Astrocyte (in vitro differentiated cells and primary cell): ENCODE results near the gene CPA5. TPM values are rescaled to one million over a fixed set of nuclear protein-coding genes. Genes with fewer than 3 reads are reported as not detected.
A peak's percentile ranks its signal among the peaks of the same experiment; 100 is the strongest.

Experiments
- DNase-seq: peaks from one replicate; pipeline ENCODE4 v3.0.0-alpha.2; 2010; ENCODE audit warnings: low read depth
- FAIRE-seq: peaks from 2 replicates; lab custom pipeline; 2011; peaks lifted over from hg19 to GRCh38; lab: Jason Lieb, UNC
- H2AFZ ChIP-seq: 2 replicates; pipeline ENCODE4 v1.6.0; 2012; ENCODE audit warnings: low read depth, low read length, inconsistent platforms
- H3K27ac ChIP-seq: 2 replicates; pipeline ENCODE4 v1.5.1; 2011; ENCODE audit warnings: low read depth, low read length, inconsistent platforms
- H3K27me3 ChIP-seq: 2 replicates; pipeline ENCODE4 v1.6.0; 2011; ENCODE audit warnings: low read length, inconsistent platforms; ENCODE audit not compliant: insufficient read depth
- H3K36me3 ChIP-seq: 2 replicates; pipeline ENCODE4 v1.5.1; 2011; ENCODE audit warnings: low read length, inconsistent platforms; ENCODE audit not compliant: insufficient read depth
- H3K4me1 ChIP-seq: 2 replicates; pipeline ENCODE4 v1.5.1; 2011; ENCODE audit warnings: low read length, inconsistent platforms; ENCODE audit not compliant: insufficient read depth
- H3K4me2 ChIP-seq: 2 replicates; pipeline ENCODE4 v1.6.0; 2012; ENCODE audit warnings: low read length, inconsistent platforms
- H3K4me3 ChIP-seq: 2 replicates; pipeline ENCODE4 v1.5.1; 2011; ENCODE audit warnings: low read depth, mild to moderate bottlenecking, low read length, inconsistent platforms; ENCODE audit not compliant: insufficient read depth
- H3K79me2 ChIP-seq: 2 replicates; pipeline ENCODE4 v1.6.0; 2012; ENCODE audit warnings: mild to moderate bottlenecking, low read length, inconsistent platforms; ENCODE audit not compliant: insufficient read depth
- H3K9ac ChIP-seq: 2 replicates; pipeline ENCODE4 v1.6.0; 2012; ENCODE audit warnings: mild to moderate bottlenecking, low read length, inconsistent platforms
- H3K9me3 ChIP-seq: 2 replicates; pipeline ENCODE4 v1.5.1; 2012; ENCODE audit warnings: low read depth, mild to moderate bottlenecking, low read length, inconsistent platforms; ENCODE audit not compliant: insufficient read depth
- H4K20me1 ChIP-seq: 2 replicates; pipeline ENCODE4 v1.6.0; 2012; ENCODE audit warnings: low read length, inconsistent platforms; ENCODE audit not compliant: insufficient read depth
- H3K27ac Mint-ChIP-seq: one replicate; pipeline ENCODE4 v1.8.0; 2021; ENCODE audit warnings: mild to moderate bottlenecking, mixed read lengths; ENCODE audit not compliant: unreplicated experiment
- H3K27me3 Mint-ChIP-seq: one replicate; pipeline ENCODE4 v1.8.0; 2021; ENCODE audit warnings: low read depth, mixed read lengths; ENCODE audit not compliant: unreplicated experiment
- H3K36me3 Mint-ChIP-seq: one replicate; pipeline ENCODE4 v1.8.0; 2021; ENCODE audit warnings: low read depth, mixed read lengths; ENCODE audit not compliant: unreplicated experiment
- H3K4me1 Mint-ChIP-seq: one replicate; pipeline ENCODE4 v1.8.0; 2021; ENCODE audit warnings: low read depth, mixed read lengths; ENCODE audit not compliant: unreplicated experiment
- H3K4me3 Mint-ChIP-seq: one replicate; pipeline ENCODE4 v1.8.0; 2021; ENCODE audit warnings: mild to moderate bottlenecking, moderate library complexity, mixed read lengths; ENCODE audit not compliant: unreplicated experiment
- H3K9me3 Mint-ChIP-seq: one replicate; pipeline ENCODE4 v1.8.0; 2021; ENCODE audit warnings: mild to moderate bottlenecking, mixed read lengths; ENCODE audit not compliant: unreplicated experiment
- EZH2 ChIP-seq: IDR thresholded peaks from 2 replicates; pipeline ENCODE4 v1.6.1; 2012; ENCODE audit warnings: mild to moderate bottlenecking, low read length, inconsistent platforms; ENCODE audit not compliant: insufficient read depth
- total RNA-seq: library from RNA; stranded (reverse); gene quantifications from 2 replicates; pipeline ENCODE4 v1.2.1, GENCODE V29; 2021
- TF ChIP-seq, protein P1 (sequence below): IDR thresholded peaks from 2 replicates; pipeline ENCODE4 v1.5.1; 2011; ENCODE audit warnings: low read depth, mild to moderate bottlenecking, inconsistent platforms, low read length, moderate library complexity; ENCODE audit not compliant: insufficient read depth

Gene CPA5
- total RNA-seq, 1 donor from 2014 or later: not detected

- H3K36me3 Mint-ChIP-seq: no peaks in the 10 kb centered on the region
- Histone ChIP-seq H3K27me3 (no peaks in the 10 kb centered on the region), H2AFZ (no peak overlapping the region), H3K4me3 (no peak overlapping the region), H3K79me2 (no peaks in the 10 kb centered on the region), H3K9me3 (no peaks in the 10 kb centered on the region), H4K20me1 (no peaks in the 10 kb centered on the region), H3K4me1 (no peaks in the 10 kb centered on the region), H3K4me2 (no peak overlapping the region), H3K36me3 (no peaks in the 10 kb centered on the region), H3K9ac (no peak overlapping the region), H3K27ac (no peak overlapping the region)
- H3K27ac Mint-ChIP-seq: no peak overlapping the region
- no peak overlapping the region for H3K4me3 Mint-ChIP-seq
- H3K9me3 Mint-ChIP-seq: no peaks in the 10 kb centered on the region
- FAIRE-seq (peak; percentile 34), DNase-seq (no peak)
- peaks cover 3% of the 10 kb centered on the region for H3K27me3 Mint-ChIP-seq
- peaks cover 8% of the 10 kb centered on the region for H3K4me1 Mint-ChIP-seq
- TF ChIP-seq, protein P1, sequence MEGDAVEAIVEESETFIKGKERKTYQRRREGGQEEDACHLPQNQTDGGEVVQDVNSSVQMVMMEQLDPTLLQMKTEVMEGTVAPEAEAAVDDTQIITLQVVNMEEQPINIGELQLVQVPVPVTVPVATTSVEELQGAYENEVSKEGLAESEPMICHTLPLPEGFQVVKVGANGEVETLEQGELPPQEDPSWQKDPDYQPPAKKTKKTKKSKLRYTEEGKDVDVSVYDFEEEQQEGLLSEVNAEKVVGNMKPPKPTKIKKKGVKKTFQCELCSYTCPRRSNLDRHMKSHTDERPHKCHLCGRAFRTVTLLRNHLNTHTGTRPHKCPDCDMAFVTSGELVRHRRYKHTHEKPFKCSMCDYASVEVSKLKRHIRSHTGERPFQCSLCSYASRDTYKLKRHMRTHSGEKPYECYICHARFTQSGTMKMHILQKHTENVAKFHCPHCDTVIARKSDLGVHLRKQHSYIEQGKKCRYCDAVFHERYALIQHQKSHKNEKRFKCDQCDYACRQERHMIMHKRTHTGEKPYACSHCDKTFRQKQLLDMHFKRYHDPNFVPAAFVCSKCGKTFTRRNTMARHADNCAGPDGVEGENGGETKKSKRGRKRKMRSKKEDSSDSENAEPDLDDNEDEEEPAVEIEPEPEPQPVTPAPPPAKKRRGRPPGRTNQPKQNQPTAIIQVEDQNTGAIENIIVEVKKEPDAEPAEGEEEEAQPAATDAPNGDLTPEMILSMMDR: no peak
- TF ChIP-seq EZH2: no peak
These were observed 1.8 kb upstream of the CPA5 start for GRCh38 chr7:130342701-130343380.

DNA sequence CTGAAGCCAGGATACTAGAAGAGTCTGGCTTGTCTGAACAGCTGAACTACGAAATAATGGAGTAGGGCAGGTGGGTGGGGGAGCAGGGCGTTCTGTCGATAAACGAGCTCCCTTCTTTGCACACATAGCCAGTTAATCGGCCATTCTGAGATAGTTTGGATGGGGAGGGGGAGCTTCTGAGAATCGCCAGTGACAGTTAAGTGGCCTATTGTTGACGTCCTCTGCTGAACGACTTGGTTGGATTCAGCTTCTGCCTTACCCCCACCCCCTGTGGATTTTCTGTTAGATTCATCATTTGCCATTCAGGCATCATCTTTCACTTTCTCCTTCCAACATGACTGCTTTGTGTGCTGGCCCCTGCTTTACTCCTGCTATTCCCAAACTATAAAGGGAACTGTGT lies 520 bp downstream of the CPA5 start:
- H3K9me3 ChIP-seq: no peaks in the 10 kb centered on the region
- TF ChIP-seq EZH2: no peak
- TF ChIP-seq, protein P1: no peak
- no peak overlapping the region for H3K4me3 Mint-ChIP-seq
- no peak overlapping the region for H3K27ac Mint-ChIP-seq
- H3K9me3 Mint-ChIP-seq: no peaks in the 10 kb centered on the region
- no peaks in the 10 kb centered on the region for H3K36me3 ChIP-seq
- H3K4me1 ChIP-seq: no peaks in the 10 kb centered on the region
- no peaks in the 10 kb centered on the region for H3K79me2 ChIP-seq
- H3K27me3 Mint-ChIP-seq: peaks cover 8% of the 10 kb centered on the region
- peak overlapping the region; percentile 7 for H3K9ac ChIP-seq
- no peaks in the 10 kb centered on the region for H3K36me3 Mint-ChIP-seq
- peak overlapping the region; percentile 58 for H2AFZ ChIP-seq
- H3K27ac ChIP-seq: no peak overlapping the region
- H3K4me3 ChIP-seq: peak overlapping the region; percentile 30
- no peaks in the 10 kb centered on the region for H4K20me1 ChIP-seq
- peak overlapping the region; percentile 73 for H3K4me2 ChIP-seq
- FAIRE-seq (no peak), DNase-seq (no peak)
- no peaks in the 10 kb centered on the region for H3K27me3 ChIP-seq
- peaks cover 8% of the 10 kb centered on the region for H3K4me1 Mint-ChIP-seq

DNA sequence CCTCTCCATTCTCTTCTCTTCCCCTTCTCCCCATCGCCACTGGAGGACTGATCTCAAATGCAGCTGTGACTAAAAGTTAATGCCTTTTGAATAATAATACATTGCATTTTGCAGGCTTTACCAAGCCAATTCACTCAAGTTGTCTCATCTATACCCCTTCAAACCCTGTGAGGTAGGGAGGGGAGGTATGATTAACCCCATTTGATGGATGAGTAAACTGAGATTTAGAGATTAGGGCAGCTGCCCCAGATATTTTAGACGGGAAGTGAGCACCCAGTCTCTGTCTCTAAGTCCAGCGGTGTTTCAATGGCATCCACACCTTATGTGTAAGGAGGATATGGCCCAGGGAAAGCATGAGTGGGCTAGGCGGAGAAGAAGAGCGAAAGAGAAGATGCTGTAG lies 1.1 kb downstream of the CPA5 start:
- FAIRE-seq: no peak
- no peak overlapping the region for H3K27ac ChIP-seq
- no peaks in the 10 kb centered on the region for H3K9me3 ChIP-seq
- no peak overlapping the region for H2AFZ ChIP-seq
- no peaks in the 10 kb centered on the region for H3K9me3 Mint-ChIP-seq
- no peak overlapping the region for H3K4me3 Mint-ChIP-seq
- no peak overlapping the region for H3K27ac Mint-ChIP-seq
- H3K27me3 ChIP-seq: no peaks in the 10 kb centered on the region
- H3K4me1 ChIP-seq: peaks cover 4% of the 10 kb centered on the region
- TF ChIP-seq EZH2: no peak
- TF ChIP-seq, protein P1: no peak
- no peaks in the 10 kb centered on the region for H3K36me3 ChIP-seq
- H3K4me2 ChIP-seq: no peak overlapping the region
- H3K9ac ChIP-seq: no peak overlapping the region
- no peaks in the 10 kb centered on the region for H3K36me3 Mint-ChIP-seq
- no peaks in the 10 kb centered on the region for H4K20me1 ChIP-seq
- no peak for DNase-seq
- peaks cover 8% of the 10 kb centered on the region for H3K27me3 Mint-ChIP-seq
- H3K4me1 Mint-ChIP-seq: peaks cover 11% of the 10 kb centered on the region
- H3K79me2 ChIP-seq: no peaks in the 10 kb centered on the region
- no peak overlapping the region for H3K4me3 ChIP-seq
